Neural cell (in vitro differentiated cells): ENCODE measurements around the gene LSM3. TPM values are rescaled to one million over a fixed set of nuclear protein-coding genes. Genes with fewer than 3 reads are reported as not detected.

Source experiments
- H2AFZ ChIP-seq: fragments of 200-600, 300-800 bp; sonication (generic), shearing (Covaris generic); 2 replicates; pipeline ENCODE4 v1.6.0; 2014; ENCODE audit warnings: low read depth, mild to moderate bottlenecking, antibody characterized with exemption, low read length, moderate library complexity
- H3F3A ChIP-seq: fragments of 200-600 bp; shearing (Covaris generic); 2 replicates; pipeline ENCODE4 v1.6.1; 2016; ENCODE audit warnings: mild to moderate bottlenecking, moderate library complexity, mixed read lengths, antibody characterized with exemption, low read length; ENCODE audit not compliant: insufficient read depth, poor library complexity, severe bottlenecking
- H3K27ac ChIP-seq: fragments of 200-600, 300-800 bp; sonication (generic), shearing (Covaris generic); 2 replicates; pipeline ENCODE4 v1.5.1; 2014; ENCODE audit warnings: mild to moderate bottlenecking, low read length, moderate library complexity
- H3K27me3 ChIP-seq: fragments of 300-800, 200-600 bp; sonication (generic), shearing (Covaris generic); 2 replicates; pipeline ENCODE4 v1.6.0; 2014; ENCODE audit warnings: mild to moderate bottlenecking, low read depth, low read length, moderate library complexity; ENCODE audit not compliant: insufficient read depth
- H3K36me3 ChIP-seq: fragments of 300-800, 200-600 bp; sonication (generic), shearing (Covaris generic); 2 replicates; pipeline ENCODE4 v1.5.1; 2014; ENCODE audit warnings: mild to moderate bottlenecking, antibody characterized with exemption, low read length, moderate library complexity; ENCODE audit not compliant: insufficient read depth
- H3K4me2 ChIP-seq: fragments of 300-800, 200-600 bp; sonication (generic), shearing (Covaris generic); 2 replicates; pipeline ENCODE4 v1.6.0; 2014; ENCODE audit warnings: mild to moderate bottlenecking, low read length
- H3K4me3 ChIP-seq: fragments of 300-800, 200-600 bp; sonication (generic), shearing (Covaris generic); 2 replicates; pipeline ENCODE4 v1.5.1; 2014; ENCODE audit warnings: mild to moderate bottlenecking, low read length, moderate library complexity
- H3K79me2 ChIP-seq: fragments of 200-600 bp; shearing (Covaris generic); replicated peaks from 2 replicates; pipeline ENCODE4 v1.6.0; 2014; ENCODE audit warnings: mild to moderate bottlenecking, low read length, moderate library complexity; ENCODE audit not compliant: insufficient read depth
- H3K9ac ChIP-seq: fragments of 300-800, 200-600 bp; sonication (generic), shearing (Covaris generic); 2 replicates; pipeline ENCODE4 v1.6.1; 2016; ENCODE audit warnings: mild to moderate bottlenecking, low read length, mixed read lengths
- H3K9me2 ChIP-seq: fragments of 200-600 bp; shearing (Covaris generic); 2 replicates; pipeline ENCODE4 v1.6.1; 2016; ENCODE audit warnings: mild to moderate bottlenecking, low read length, mixed read lengths; ENCODE audit not compliant: insufficient read depth
- H3K9me3 ChIP-seq: fragments of 200-600, 300-800 bp; sonication (generic), shearing (Covaris generic); 2 replicates; pipeline ENCODE4 v1.6.1; 2016; ENCODE audit warnings: mild to moderate bottlenecking, mixed run types, low read length, moderate library complexity, mixed read lengths
- H4K20me1 ChIP-seq: fragments of 200-600 bp; shearing (Covaris generic); 2 replicates; pipeline ENCODE4 v1.6.1; 2016; ENCODE audit warnings: mild to moderate bottlenecking, mixed run types; ENCODE audit not compliant: insufficient read depth
- EP300 ChIP-seq: fragments of 450-650 bp; conservative IDR thresholded peaks from 2 replicates; pipeline ENCODE4 v1.6.1; 2014; ENCODE audit warnings: antibody characterized with exemption, mild to moderate bottlenecking, moderate library complexity; ENCODE audit not compliant: poor library complexity, severe bottlenecking
- EZH2 ChIP-seq: fragments of 200-600, 300-800 bp; shearing (Covaris generic), sonication (generic); IDR thresholded peaks from 2 replicates; pipeline ENCODE4 v1.6.1; 2014; ENCODE audit warnings: antibody characterized with exemption, low read length, borderline replicate concordance, mild to moderate bottlenecking; ENCODE audit not compliant: insufficient read depth, poor library complexity, severe bottlenecking
- MXI1 ChIP-seq: fragments of 450-650 bp; conservative IDR thresholded peaks from 2 replicates; pipeline ENCODE4 v1.6.1; 2014; ENCODE audit warnings: antibody characterized with exemption, mild to moderate bottlenecking; ENCODE audit not compliant: poor library complexity, severe bottlenecking
- POLR2AphosphoS5 ChIP-seq: IDR thresholded peaks from 2 replicates; pipeline ENCODE4 v1.6.1; 2012
- RAD21 ChIP-seq: fragments of 450-650 bp; conservative IDR thresholded peaks from 2 replicates; pipeline ENCODE4 v1.6.1; 2014; ENCODE audit warnings: antibody characterized with exemption, mild to moderate bottlenecking, moderate library complexity
- SMC3 ChIP-seq: fragments of 450-650 bp; conservative IDR thresholded peaks from 2 replicates; pipeline ENCODE4 v1.6.1; 2014; ENCODE audit warnings: antibody characterized with exemption, mild to moderate bottlenecking, moderate library complexity; ENCODE audit not compliant: poor library complexity
- TAF1 ChIP-seq: IDR thresholded peaks from 2 replicates; pipeline ENCODE4 v1.6.1; 2012; ENCODE audit warnings: low read depth
- polyA plus RNA-seq: library from polyadenylated mRNA; depleted of rRNA; stranded (reverse); fragments of >200 nt; gene quantifications from 2 replicates; pipeline ENCODE4 v1.2.3, GENCODE V29; 2014
- TF ChIP-seq, protein P1 (sequence below): fragments of 450-650 bp; IDR thresholded peaks from 2 replicates; pipeline ENCODE4 v1.5.1; 2014; ENCODE audit warnings: antibody characterized with exemption, mild to moderate bottlenecking, moderate library complexity; ENCODE audit not compliant: poor library complexity, severe bottlenecking
- TF ChIP-seq, protein P2 (sequence below): IDR thresholded peaks from 2 replicates; pipeline ENCODE4 v1.6.1; 2012; ENCODE audit warnings: borderline replicate concordance

Gene LSM3
- polyA plus RNA-seq, 1 donor from 2014 or later: 29.6 TPM

DNA sequence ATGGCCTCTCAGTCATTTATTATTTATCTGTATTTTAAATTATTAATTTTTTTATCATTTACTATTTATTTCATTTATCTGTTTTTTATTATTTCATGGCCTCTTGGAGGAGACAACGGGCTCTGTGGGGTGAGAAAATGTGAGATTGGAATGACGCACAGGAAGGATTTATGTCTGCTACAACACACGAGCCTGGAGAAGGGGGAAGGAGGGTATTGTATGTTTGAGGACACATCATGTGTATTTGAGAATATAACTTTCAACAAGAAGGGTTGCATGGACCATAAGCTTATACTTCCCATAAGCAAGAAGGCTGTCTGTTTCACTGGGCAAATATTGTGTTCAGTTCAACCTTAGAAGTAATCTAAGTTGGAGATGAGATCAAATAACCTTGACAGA lies 31.7 kb downstream of the LSM3 start (continued):
- TF ChIP-seq MXI1: no peak
- TF ChIP-seq TAF1: no peak

DNA sequence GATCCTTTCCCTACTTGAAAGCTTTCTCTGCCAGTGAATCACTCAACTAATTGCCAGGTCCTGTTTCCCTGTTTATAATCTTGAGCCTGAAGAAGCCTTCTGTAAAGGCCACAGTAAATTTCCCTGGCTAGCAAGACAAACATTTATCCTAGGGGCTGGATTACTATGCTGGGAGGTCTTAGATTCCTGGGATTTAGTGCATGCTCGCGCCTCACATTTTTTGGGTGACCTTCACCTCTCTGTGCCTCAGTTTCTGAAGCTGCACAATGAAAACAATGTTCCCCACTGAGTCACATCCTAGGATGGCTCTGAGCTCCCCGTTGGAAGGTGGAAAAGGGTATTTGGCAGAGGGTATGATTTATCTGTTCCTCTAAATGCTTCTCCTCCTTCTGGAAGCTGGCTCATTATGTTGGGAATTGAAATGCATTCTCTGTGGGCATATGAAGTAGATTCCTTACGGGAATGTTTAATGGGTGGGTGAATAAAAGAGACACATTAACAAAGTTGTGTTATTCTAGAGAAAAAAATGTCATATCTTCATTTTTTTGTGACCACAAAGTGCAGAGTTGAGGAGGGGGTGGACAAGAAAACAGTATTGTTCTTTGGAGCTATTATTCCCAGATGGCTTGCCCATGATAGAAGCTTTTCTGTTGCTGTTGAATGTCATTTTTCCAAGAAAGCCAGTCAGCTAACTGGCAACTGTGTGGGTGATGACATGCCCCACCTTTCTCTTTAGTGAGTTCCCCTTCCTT lies 32.4 kb downstream of the LSM3 start:
- Histone ChIP-seq H4K20me1 (no peaks in the 10 kb centered on the region), H3K9me2 (no peaks in the 10 kb centered on the region), H3K4me3 (no peak overlapping the region), H3K27ac (no peak overlapping the region), H3F3A (no peaks in the 10 kb centered on the region), H3K4me2 (no peak overlapping the region), H3K79me2 (no peaks in the 10 kb centered on the region), H3K9me3 (no peaks in the 10 kb centered on the region), H3K9ac (no peak overlapping the region), H3K36me3 (no peaks in the 10 kb centered on the region), H3K27me3 (no peaks in the 10 kb centered on the region), H2AFZ (no peak overlapping the region)
- no peak for TF ChIP-seq EP300
- TF ChIP-seq POLR2AphosphoS5: no peak
- TF ChIP-seq, protein P1, sequence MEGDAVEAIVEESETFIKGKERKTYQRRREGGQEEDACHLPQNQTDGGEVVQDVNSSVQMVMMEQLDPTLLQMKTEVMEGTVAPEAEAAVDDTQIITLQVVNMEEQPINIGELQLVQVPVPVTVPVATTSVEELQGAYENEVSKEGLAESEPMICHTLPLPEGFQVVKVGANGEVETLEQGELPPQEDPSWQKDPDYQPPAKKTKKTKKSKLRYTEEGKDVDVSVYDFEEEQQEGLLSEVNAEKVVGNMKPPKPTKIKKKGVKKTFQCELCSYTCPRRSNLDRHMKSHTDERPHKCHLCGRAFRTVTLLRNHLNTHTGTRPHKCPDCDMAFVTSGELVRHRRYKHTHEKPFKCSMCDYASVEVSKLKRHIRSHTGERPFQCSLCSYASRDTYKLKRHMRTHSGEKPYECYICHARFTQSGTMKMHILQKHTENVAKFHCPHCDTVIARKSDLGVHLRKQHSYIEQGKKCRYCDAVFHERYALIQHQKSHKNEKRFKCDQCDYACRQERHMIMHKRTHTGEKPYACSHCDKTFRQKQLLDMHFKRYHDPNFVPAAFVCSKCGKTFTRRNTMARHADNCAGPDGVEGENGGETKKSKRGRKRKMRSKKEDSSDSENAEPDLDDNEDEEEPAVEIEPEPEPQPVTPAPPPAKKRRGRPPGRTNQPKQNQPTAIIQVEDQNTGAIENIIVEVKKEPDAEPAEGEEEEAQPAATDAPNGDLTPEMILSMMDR: no peak
- TF ChIP-seq, protein P2, sequence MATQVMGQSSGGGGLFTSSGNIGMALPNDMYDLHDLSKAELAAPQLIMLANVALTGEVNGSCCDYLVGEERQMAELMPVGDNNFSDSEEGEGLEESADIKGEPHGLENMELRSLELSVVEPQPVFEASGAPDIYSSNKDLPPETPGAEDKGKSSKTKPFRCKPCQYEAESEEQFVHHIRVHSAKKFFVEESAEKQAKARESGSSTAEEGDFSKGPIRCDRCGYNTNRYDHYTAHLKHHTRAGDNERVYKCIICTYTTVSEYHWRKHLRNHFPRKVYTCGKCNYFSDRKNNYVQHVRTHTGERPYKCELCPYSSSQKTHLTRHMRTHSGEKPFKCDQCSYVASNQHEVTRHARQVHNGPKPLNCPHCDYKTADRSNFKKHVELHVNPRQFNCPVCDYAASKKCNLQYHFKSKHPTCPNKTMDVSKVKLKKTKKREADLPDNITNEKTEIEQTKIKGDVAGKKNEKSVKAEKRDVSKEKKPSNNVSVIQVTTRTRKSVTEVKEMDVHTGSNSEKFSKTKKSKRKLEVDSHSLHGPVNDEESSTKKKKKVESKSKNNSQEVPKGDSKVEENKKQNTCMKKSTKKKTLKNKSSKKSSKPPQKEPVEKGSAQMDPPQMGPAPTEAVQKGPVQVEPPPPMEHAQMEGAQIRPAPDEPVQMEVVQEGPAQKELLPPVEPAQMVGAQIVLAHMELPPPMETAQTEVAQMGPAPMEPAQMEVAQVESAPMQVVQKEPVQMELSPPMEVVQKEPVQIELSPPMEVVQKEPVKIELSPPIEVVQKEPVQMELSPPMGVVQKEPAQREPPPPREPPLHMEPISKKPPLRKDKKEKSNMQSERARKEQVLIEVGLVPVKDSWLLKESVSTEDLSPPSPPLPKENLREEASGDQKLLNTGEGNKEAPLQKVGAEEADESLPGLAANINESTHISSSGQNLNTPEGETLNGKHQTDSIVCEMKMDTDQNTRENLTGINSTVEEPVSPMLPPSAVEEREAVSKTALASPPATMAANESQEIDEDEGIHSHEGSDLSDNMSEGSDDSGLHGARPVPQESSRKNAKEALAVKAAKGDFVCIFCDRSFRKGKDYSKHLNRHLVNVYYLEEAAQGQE: no peak
- no peak for TF ChIP-seq MXI1
- no peak for TF ChIP-seq SMC3

DNA sequence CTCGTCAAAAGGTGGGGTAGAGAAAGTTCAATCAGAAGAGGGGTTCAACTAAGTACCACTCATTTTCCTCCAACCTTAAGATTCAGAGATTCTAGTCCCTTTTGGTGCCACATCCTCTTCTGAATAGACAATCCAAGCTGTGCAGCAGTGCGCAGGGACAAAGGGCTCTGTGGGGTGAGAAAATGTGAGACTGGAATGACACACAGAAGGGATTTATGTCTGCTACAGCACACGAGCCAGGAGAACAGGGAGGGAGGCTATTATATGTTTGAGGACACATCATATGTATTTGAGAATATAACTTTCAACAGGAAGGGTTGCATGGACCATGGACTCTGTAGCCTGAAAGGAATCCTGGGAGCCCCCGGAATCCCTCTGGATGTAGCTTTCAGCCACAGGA lies 33.0 kb downstream of the LSM3 start:
- Histone ChIP-seq H3K27ac (no peak overlapping the region), H3K9me2 (no peaks in the 10 kb centered on the region), H3K4me2 (no peak overlapping the region), H3K36me3 (no peaks in the 10 kb centered on the region), H3F3A (no peaks in the 10 kb centered on the region), H3K9me3 (no peaks in the 10 kb centered on the region), H3K9ac (no peak overlapping the region), H4K20me1 (no peaks in the 10 kb centered on the region), H3K79me2 (no peaks in the 10 kb centered on the region), H3K4me3 (no peak overlapping the region), H3K27me3 (no peaks in the 10 kb centered on the region), H2AFZ (no peak overlapping the region)
- TF ChIP-seq RAD21 (no peak), POLR2AphosphoS5 (no peak), TAF1 (no peak), MXI1 (no peak), EP300 (no peak), EZH2 (no peak), SMC3 (no peak)
- TF ChIP-seq, protein P2: no peak
- TF ChIP-seq, protein P1: no peak
